Thyroid gland (tissue), 4 donors: Measurements from ENCODE around the gene HIVEP3. TPM values are rescaled to one million over a fixed set of nuclear protein-coding genes. Genes with fewer than 3 reads are reported as not detected.

Experiments used
- DNase-seq, 2 donors: peaks; one replicate each; pipeline ENCODE4 v3.0.0-alpha.2; 2019
- H3K27ac ChIP-seq, 3 donors: fragments of 200-600 bp; sonication (generic); 1 replicate in 2 of 3; 2 replicates in 1 of 3; pipeline ENCODE4 v1.5.1; 2016 to 2019; ENCODE audit warnings: mild to moderate bottlenecking in 1 of 3, moderate library complexity in 1 of 3
- H3K27me3 ChIP-seq: fragments of 200-600 bp; sonication (generic); one replicate; pipeline ENCODE4 v1.5.1; 2019
- H3K36me3 ChIP-seq, 2 donors: fragments of 200-600 bp; sonication (generic); one replicate each; pipeline ENCODE4 v1.5.1; 2016 to 2019
- H3K4me1 ChIP-seq, 2 donors: fragments of 200-600 bp; sonication (generic); one replicate each; pipeline ENCODE4 v1.5.1; 2017 to 2019
- H3K4me3 ChIP-seq, 3 donors: fragments of 200-600 bp; sonication (generic); replicated peaks in 1 of 3; 1 replicate in 2 of 3; 2 replicates in 1 of 3; pipeline ENCODE4 v1.5.1; 2016; ENCODE audit warnings: mild to moderate bottlenecking in 1 of 3
- H3K9me3 ChIP-seq: fragments of 200-600 bp; sonication (generic); one replicate; pipeline ENCODE4 v1.5.1; 2017
- POLR2A ChIP-seq, 2 donors: fragments of 450-650 bp; IDR thresholded peaks; one replicate each; pipeline ENCODE4 v1.6.1; 2017; ENCODE audit warnings: antibody characterized with exemption in 2 of 2, mild to moderate bottlenecking in 2 of 2, moderate library complexity in 1 of 2
- WGBS, 2 donors: methylation state at CpG; one replicate each; pipeline ENCODE4 v1.1.5; 2017; 5-methylcytosine and 5-hydroxymethylcytosine counted together
- intact Hi-C: fragments of 100-400 bp; cut with DNase I; formaldehyde crosslinking; loops from one replicate; pipeline ENCODE4 v1.15.1; 2023
- total RNA-seq, 4 donors: library from RNA; depleted of rRNA; stranded (reverse); fragments of >200 nt; gene quantifications; one replicate each; pipeline ENCODE4 v1.2.3, GENCODE V29; 2016
- TF ChIP-seq, protein P1 (sequence below), 6 experiments: fragments of 200-600 bp in 3 of 6; fragments of 450-650 bp in 3 of 6; sonication (generic) in 3 of 6; IDR thresholded peaks; one replicate each; pipeline ENCODE4 v1.5.1; 2016 to 2019; ENCODE audit warnings: antibody characterized with exemption in 6 of 6, mild to moderate bottlenecking in 2 of 6, inconsistent platforms in 1 of 6, moderate library complexity in 1 of 6

Gene HIVEP3
- total RNA-seq, 4 donors from 2014 or later = 9.7 to 13.5 (median 12.5) TPM

DNA sequence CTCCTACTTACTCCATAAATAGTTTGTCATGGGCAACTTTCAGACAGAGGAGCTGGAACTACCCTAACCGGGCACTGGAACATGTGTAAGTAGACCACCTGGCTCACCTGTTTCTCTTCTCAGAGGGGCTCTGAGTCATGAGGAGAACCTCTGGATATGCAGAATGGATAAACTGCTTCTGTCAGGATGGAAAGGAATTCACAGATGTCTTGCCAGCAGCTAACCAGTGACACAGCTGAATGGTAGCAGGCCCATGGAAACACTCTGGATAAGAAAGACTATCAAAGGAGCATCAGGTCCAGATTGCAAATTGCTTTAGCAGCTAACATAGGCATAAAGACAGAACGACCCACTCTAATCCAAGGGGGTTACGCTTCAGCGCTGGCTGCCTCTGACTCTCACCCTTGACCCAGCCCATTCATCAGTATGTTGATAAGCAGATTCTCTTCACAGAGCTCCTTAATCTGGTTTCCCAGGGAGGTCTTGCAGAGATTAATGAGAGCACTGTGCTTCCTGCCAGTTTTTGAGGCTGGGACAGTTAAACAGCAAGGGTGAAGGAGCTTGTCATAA lies 54.2 kb downstream of the HIVEP3 start:
- H3K4me3 ChIP-seq = no peak overlapping the region
- intact Hi-C loops = no loop called here
- H3K27me3 ChIP-seq = no peaks in the 10 kb centered on the region
- TF ChIP-seq POLR2A (IDR thresholded peaks at IDR 0.05) = no peak
- TF ChIP-seq, protein P1, sequence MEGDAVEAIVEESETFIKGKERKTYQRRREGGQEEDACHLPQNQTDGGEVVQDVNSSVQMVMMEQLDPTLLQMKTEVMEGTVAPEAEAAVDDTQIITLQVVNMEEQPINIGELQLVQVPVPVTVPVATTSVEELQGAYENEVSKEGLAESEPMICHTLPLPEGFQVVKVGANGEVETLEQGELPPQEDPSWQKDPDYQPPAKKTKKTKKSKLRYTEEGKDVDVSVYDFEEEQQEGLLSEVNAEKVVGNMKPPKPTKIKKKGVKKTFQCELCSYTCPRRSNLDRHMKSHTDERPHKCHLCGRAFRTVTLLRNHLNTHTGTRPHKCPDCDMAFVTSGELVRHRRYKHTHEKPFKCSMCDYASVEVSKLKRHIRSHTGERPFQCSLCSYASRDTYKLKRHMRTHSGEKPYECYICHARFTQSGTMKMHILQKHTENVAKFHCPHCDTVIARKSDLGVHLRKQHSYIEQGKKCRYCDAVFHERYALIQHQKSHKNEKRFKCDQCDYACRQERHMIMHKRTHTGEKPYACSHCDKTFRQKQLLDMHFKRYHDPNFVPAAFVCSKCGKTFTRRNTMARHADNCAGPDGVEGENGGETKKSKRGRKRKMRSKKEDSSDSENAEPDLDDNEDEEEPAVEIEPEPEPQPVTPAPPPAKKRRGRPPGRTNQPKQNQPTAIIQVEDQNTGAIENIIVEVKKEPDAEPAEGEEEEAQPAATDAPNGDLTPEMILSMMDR (IDR thresholded peaks at IDR 0.05) = no peak
- H3K27ac ChIP-seq = no peak overlapping the region
- H3K9me3 ChIP-seq = no peaks in the 10 kb centered on the region
- H3K36me3 ChIP-seq = no peaks in the 10 kb centered on the region
- WGBS, 2 donors = 82 to 84% methylated on average over 4 of the region's 4 CpGs
- no peak for DNase-seq
- H3K4me1 ChIP-seq = peaks cover 0 to 8% of the 10 kb centered on the region in 2 donors

DNA sequence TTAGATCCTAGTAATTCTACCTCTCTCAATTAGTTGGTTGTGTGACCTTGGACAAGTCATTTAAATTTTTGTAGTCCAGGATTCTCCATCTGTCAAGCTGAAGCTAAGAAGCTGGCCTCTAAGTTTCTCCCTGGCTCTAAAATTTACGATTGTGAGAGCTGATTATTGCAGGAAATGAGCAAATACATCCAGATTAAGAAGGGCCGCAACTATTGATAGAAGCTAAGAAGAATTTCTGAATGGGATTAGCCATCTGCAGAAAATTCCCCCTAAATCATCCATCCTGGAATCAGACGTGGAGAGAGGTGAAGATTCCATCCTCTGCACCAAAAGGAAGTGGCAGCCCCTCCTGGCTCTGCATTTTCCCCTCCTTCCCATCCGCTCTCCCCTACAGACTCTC lies 55.0 kb downstream of the HIVEP3 start:
- TF ChIP-seq, protein P1 (IDR thresholded peaks at IDR 0.05) = no peak
- no peak for TF ChIP-seq POLR2A (IDR thresholded peaks at IDR 0.05)
- intact Hi-C loops = no loop called here
- 91 to 94% methylated on average over 4 of the region's 4 CpGs for WGBS, 2 donors
- no peak overlapping the region for H3K27ac ChIP-seq
- no peaks in the 10 kb centered on the region for H3K36me3 ChIP-seq
- DNase-seq = no peak
- no peaks in the 10 kb centered on the region for H3K9me3 ChIP-seq
- H3K27me3 ChIP-seq = no peaks in the 10 kb centered on the region
- no peak overlapping the region for H3K4me3 ChIP-seq
- peaks cover 0 to 8% of the 10 kb centered on the region in 2 donors for H3K4me1 ChIP-seq

DNA sequence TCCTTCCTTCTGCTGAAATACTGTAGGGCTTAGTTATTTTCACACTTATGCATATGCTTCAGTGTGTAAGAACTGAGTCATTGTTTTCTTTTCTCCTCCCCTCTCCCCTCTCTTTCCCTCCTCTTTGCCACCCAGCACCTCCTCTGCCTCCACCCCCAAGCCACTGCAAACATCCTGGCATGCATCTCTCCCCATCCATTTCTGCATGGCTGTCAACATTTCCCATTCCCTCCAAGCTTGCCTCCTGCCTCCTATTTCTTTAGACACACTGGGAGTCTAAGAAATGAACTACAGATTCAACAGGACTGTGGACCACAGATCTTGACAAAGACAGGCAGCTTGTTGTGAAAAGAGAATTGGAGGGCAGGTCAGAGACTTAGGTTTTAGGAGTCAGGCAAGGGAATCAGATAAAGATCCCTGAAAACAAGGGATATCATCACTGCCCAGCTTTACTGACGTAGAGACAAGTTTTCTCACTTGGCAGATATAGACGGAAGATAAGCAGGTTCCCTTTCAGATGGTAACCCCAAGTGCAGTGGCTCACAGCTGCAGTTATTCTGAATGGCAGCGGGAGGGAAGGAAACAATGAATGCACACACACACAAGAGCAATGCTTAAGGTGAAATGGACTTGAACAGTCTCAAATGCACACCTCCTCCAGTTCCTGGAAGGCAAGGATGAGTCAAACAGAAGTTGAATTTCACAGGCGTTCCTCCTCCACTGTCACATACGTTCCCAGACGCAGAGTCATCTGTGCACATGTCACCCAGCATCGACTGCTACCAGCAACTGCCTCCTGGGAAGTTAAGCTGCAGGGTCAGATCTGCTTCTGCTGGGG lies 56.1 kb downstream of the HIVEP3 start:
- no peak for DNase-seq
- Histone ChIP-seq H3K27me3 (no peaks in the 10 kb centered on the region), H3K27ac (no peak overlapping the region), H3K36me3 (no peaks in the 10 kb centered on the region), H3K4me1 (peaks cover 0 to 8% of the 10 kb centered on the region in 2 donors), H3K4me3 (no peak overlapping the region), H3K9me3 (no peaks in the 10 kb centered on the region)
- TF ChIP-seq, protein P1 (IDR thresholded peaks at IDR 0.05) = no peak
- no peak for TF ChIP-seq POLR2A (IDR thresholded peaks at IDR 0.05)
- intact Hi-C loops = no loop called here
- 77 to 86% methylated on average over 7 of the region's 7 CpGs for WGBS, 2 donors

DNA sequence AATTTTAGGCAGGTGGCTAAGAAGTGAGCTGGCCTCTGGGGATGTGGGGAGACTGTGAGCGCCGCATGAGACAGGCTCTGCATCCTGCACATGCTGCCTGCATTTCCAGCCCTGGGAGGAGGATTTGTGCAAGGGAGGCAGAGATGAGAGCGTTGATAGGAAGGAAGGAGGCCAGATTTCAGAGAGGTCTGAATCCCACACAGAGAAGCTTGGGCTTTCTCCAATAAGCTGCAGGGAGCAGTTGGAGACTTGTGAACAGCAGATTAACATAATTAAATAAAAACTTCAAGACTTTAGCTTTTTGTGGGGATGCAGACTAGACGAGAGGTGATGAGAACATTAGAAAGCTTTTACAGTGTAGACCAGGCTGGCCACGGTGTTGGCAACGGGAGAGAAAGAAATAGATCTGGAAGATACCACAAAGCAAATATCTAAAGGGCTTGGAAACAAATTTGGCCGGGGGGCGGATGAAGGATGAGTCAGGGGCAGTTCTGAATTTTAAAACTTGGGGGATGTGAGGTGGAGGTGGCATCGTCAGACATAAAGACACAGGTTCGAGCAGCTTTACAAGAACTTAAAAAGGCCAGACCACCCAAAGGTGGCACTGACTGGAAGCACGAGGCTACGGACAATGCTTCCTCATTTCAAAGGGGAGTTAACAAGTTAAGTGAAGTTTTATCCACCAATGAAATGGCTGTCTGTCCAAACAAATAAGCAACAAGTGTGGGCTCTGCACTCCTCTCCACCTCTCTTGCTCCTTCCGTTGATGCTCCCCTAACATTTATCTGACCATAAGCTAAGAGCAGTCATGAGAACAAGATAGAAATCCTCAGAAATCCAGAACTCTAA lies 57.0 kb downstream of the HIVEP3 start:
- H3K27me3 ChIP-seq = no peaks in the 10 kb centered on the region
- no peak overlapping the region for H3K4me3 ChIP-seq
- WGBS, 2 donors = 81 to 83% methylated on average over 13 of the region's 13 CpGs
- H3K9me3 ChIP-seq = no peaks in the 10 kb centered on the region
- no peak for TF ChIP-seq POLR2A (IDR thresholded peaks at IDR 0.05)
- DNase-seq = no peak
- H3K27ac ChIP-seq = no peak overlapping the region
- H3K4me1 ChIP-seq = peaks cover under 1 to 14% of the 10 kb centered on the region in 2 donors
- intact Hi-C loops = no loop called here
- no peaks in the 10 kb centered on the region for H3K36me3 ChIP-seq

DNA sequence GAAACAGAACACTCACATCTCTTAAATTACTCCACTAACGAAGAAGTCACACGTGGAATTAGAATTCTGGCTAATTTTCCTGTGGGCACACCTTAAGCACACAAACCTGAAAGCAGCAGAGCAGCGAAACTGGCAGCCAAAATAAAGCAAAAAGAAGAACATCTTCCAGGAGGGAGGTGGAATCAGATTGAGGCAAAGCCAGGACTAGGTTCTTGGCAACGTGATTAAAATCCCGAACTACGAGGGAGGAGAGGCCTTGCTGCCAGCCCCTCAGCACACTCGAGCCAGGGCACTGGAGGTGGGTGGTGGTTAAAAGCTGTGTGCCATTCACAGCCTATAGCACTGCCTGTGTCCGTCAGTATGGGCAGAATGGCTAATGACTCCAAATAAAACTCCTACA lies 58.0 kb downstream of the HIVEP3 start:
- H3K4me3 ChIP-seq = no peak overlapping the region
- H3K36me3 ChIP-seq = no peaks in the 10 kb centered on the region
- intact Hi-C loops = no loop called here
- TF ChIP-seq, protein P1 (IDR thresholded peaks at IDR 0.05) = no peak
- no peak for TF ChIP-seq POLR2A (IDR thresholded peaks at IDR 0.05)
- H3K4me1 ChIP-seq = peaks cover 4 to 11% of the 10 kb centered on the region in 2 donors
- H3K9me3 ChIP-seq = no peaks in the 10 kb centered on the region
- no peak for DNase-seq
- no peak overlapping the region for H3K27ac ChIP-seq
- no peaks in the 10 kb centered on the region for H3K27me3 ChIP-seq
- WGBS, 2 donors = 93 to 94% methylated on average over 8 of the region's 8 CpGs
